ENCODE results near the gene KRTAP20-2.

DNA sequence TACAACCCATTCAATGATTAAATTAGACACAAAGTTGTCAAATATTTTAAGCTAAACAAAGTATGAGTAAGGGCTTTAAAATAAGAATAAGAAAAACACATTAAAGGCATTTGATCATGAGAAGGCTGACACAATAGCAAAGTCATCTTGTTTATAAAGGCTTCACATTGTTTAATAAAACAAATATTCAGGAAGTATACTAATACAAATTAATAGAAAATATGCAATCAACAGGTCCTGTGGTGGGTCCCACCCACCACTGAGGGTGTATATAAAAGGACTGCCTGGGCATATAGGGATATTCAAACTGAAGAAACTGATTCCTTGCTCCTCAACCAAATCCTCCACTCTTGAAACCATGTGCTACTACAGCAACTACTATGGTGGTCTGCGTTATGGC lies at the start of gene KRTAP20-2:
- TF ChIP-seq, protein P1, sequence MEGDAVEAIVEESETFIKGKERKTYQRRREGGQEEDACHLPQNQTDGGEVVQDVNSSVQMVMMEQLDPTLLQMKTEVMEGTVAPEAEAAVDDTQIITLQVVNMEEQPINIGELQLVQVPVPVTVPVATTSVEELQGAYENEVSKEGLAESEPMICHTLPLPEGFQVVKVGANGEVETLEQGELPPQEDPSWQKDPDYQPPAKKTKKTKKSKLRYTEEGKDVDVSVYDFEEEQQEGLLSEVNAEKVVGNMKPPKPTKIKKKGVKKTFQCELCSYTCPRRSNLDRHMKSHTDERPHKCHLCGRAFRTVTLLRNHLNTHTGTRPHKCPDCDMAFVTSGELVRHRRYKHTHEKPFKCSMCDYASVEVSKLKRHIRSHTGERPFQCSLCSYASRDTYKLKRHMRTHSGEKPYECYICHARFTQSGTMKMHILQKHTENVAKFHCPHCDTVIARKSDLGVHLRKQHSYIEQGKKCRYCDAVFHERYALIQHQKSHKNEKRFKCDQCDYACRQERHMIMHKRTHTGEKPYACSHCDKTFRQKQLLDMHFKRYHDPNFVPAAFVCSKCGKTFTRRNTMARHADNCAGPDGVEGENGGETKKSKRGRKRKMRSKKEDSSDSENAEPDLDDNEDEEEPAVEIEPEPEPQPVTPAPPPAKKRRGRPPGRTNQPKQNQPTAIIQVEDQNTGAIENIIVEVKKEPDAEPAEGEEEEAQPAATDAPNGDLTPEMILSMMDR (IDR thresholded peaks at IDR 0.05; ENCODE audit: poor library complexity, severe bottlenecking), result no peak
- TF ChIP-seq TAF1 (IDR thresholded peaks at IDR 0.05; ENCODE audit: low read depth) (no peak), RAD21 (conservative IDR thresholded peaks at IDR 0.05) (no peak), POLR2AphosphoS5 (IDR thresholded peaks at IDR 0.05) (no peak)
- TF ChIP-seq, protein P2, sequence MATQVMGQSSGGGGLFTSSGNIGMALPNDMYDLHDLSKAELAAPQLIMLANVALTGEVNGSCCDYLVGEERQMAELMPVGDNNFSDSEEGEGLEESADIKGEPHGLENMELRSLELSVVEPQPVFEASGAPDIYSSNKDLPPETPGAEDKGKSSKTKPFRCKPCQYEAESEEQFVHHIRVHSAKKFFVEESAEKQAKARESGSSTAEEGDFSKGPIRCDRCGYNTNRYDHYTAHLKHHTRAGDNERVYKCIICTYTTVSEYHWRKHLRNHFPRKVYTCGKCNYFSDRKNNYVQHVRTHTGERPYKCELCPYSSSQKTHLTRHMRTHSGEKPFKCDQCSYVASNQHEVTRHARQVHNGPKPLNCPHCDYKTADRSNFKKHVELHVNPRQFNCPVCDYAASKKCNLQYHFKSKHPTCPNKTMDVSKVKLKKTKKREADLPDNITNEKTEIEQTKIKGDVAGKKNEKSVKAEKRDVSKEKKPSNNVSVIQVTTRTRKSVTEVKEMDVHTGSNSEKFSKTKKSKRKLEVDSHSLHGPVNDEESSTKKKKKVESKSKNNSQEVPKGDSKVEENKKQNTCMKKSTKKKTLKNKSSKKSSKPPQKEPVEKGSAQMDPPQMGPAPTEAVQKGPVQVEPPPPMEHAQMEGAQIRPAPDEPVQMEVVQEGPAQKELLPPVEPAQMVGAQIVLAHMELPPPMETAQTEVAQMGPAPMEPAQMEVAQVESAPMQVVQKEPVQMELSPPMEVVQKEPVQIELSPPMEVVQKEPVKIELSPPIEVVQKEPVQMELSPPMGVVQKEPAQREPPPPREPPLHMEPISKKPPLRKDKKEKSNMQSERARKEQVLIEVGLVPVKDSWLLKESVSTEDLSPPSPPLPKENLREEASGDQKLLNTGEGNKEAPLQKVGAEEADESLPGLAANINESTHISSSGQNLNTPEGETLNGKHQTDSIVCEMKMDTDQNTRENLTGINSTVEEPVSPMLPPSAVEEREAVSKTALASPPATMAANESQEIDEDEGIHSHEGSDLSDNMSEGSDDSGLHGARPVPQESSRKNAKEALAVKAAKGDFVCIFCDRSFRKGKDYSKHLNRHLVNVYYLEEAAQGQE (IDR thresholded peaks at IDR 0.05; ENCODE audit: borderline replicate concordance), result no peak
